ENCODE measurements around the gene FAM168A.

- no peak for TF ChIP-seq CTCF (IDR thresholded peaks at IDR 0.05; ENCODE audit: low read depth, low read length)
- no peak for TF ChIP-seq EZH2phosphoT487 (IDR thresholded peaks at IDR 0.05; ENCODE audit: low read depth)
Measured at GRCh38 chr11:73374151-73374550, 223.8 kb downstream of the FAM168A start.

Data from OCI-LY3 (cell line).